HL-60 (cell line): ENCODE measurements around the gene KCNH4.

ENCODE experiments used
- CTCF ChIP-seq: IDR thresholded peaks from one replicate; pipeline ENCODE4 v1.5.1; 2011; ENCODE audit warnings: low read length, control low read depth, inconsistent platforms; ENCODE audit not compliant: insufficient read depth
- POLR2AphosphoS5 ChIP-seq: IDR thresholded peaks from 2 replicates; pipeline ENCODE4 v1.6.1; 2012; ENCODE audit warnings: low read depth
- REST ChIP-seq: IDR thresholded peaks from 2 replicates; pipeline ENCODE4 v1.6.1; 2012; ENCODE audit warnings: low read depth; ENCODE audit not compliant: insufficient replicate concordance
- SPI1 ChIP-seq: IDR thresholded peaks from 2 replicates; pipeline ENCODE4 v1.6.1; 2012; ENCODE audit warnings: low read depth, mild to moderate bottlenecking, borderline replicate concordance

- no peak for TF ChIP-seq CTCF
- TF ChIP-seq POLR2AphosphoS5: peak; percentile 85
- TF ChIP-seq REST: no peak
- no peak for TF ChIP-seq SPI1
These were observed 59.9 kb downstream of the KCNH4 start, which contains the start of gene KAT2A for GRCh38 chr17:42120770-42121769.
